MM.1S (cell line): ENCODE results near the gene CNR1.

ENCODE experiments used
- EZH2 ChIP-seq: fragments of 300-600 bp; sonication (generic); optimal IDR thresholded peaks from 2 replicates; pipeline ENCODE3; 2017; ENCODE audit warnings: low read depth, mild to moderate bottlenecking, antibody characterized with exemption, low read length, mixed read lengths
- EZH2phosphoT487 ChIP-seq: fragments of 300-600 bp; sonication (generic); IDR thresholded peaks from 2 replicates; pipeline ENCODE4 v1.6.1; 2018; ENCODE audit warnings: antibody characterized with exemption, low read length
- TF ChIP-seq, protein P1 (sequence below): fragments of 300-600 bp; sonication (generic); IDR thresholded peaks from 2 replicates; pipeline ENCODE4 v1.5.1; 2016; ENCODE audit warnings: antibody characterized with exemption, low read length, mixed read lengths

DNA sequence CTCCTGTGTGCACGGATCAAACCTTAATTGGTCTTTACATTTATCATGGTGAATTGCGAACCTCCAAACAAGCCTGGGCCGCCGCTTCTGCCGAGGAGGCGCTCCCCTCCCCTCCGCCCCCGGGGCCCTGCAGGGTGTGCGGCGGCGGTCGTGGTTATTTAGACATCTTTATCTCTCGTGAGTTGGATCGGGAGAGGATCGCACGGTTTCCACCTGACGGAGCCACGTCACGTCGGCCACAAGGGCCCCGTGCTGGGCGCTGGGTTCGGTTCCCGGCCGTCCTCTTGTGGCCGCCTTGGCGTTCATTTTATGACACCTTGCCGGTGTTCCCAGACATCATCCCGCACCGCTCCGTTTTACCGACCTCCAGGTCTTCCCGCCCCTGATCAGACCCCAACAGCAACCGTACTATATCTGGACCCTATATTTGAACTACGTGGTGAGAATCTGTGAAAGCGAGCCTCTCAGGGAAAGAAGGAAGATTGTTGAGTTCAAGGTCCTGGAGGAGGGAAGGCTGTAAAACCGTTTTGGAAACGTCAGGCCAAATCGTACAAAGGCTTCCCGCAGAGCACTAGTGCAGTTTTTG is 1.3 kb upstream of the CNR1 start:
- TF ChIP-seq, protein P1, sequence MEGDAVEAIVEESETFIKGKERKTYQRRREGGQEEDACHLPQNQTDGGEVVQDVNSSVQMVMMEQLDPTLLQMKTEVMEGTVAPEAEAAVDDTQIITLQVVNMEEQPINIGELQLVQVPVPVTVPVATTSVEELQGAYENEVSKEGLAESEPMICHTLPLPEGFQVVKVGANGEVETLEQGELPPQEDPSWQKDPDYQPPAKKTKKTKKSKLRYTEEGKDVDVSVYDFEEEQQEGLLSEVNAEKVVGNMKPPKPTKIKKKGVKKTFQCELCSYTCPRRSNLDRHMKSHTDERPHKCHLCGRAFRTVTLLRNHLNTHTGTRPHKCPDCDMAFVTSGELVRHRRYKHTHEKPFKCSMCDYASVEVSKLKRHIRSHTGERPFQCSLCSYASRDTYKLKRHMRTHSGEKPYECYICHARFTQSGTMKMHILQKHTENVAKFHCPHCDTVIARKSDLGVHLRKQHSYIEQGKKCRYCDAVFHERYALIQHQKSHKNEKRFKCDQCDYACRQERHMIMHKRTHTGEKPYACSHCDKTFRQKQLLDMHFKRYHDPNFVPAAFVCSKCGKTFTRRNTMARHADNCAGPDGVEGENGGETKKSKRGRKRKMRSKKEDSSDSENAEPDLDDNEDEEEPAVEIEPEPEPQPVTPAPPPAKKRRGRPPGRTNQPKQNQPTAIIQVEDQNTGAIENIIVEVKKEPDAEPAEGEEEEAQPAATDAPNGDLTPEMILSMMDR: no peak
- TF ChIP-seq EZH2: no peak
- no peak for TF ChIP-seq EZH2phosphoT487
